ENCODE data around the gene GMCL2.
"Not testable (repeated sequence)": the region's sequence is repeated elsewhere in the genome, so short reads cannot be mapped to it uniquely, and the experiment has no call there.

GMCL2 gene

DNA sequence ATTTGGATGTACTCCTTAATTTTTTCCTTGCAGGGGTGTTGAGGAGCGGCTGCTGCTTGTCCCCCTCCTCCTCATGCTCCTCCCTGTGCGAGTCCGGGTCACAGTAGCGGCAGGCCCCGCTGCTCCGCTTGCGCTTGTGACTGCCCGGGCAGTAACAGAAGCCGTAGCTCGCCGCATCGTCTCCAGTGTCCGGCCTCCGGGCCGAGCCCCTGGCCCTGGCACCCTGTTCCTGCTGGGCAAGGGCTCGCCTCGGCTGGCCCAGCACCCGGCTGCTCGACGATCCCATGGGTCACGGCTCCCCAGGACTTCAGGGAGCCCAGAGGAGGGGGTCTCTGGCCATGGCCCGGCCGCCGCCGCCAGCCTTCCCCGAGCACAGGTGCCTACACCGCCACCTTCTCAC lies at the start of gene GMCL2:
Gene GMCL2, minus strand, starts transcription at position 358 of the 400 bp plus-strand sequence. Its CDS starts 72 bp downstream, at position 286.
- DNase-seq = no peak

GRCh38 chr5:178236679-178237078 lies 49.5 kb upstream of the GMCL2 start:
- DNase-seq = no peak

DNA sequence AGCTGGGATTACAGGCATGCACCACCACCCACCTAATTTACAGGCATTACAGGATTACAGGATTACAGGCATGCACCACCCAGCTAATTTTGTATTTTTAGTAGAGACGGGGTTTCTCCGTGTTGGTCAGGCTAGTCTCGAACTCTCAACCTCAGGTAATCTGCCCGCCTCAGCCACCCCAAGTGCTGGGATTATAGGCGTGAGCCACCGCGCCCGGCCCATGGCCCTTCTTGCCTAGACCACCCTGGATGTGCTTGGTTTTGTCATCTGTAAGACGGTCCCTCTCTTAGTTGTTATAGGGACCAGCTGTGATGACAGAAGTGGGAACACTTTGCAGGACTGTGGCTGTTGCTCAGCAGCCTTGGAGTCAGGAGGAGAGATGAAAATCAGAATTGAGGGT lies 49.0 kb upstream of the GMCL2 start:
- DNase-seq = no peak

DNA sequence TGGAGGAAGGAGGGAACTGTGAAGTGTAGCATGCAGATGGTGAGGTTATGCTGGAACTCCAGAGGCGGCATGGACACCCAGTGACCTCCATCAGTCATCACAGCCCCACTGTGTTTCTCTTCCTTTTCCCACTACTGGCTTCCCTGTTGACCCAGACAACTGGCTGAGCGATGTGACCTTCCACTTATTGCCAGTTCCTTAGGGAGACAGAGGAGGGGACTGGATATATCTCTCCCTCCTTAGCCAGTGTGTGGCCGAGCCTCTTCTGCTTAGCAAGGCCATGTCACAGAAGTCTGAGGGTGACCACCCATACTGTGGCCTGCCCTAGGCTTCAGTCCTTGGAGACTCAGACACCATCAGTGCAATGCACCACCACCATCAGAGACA lies 48.4 kb upstream of the GMCL2 start:
- DNase-seq = no peak

- peak; percentile 44 for DNase-seq
These were observed 47.8 kb upstream of the GMCL2 start for GRCh38 chr5:178234750-178235587.

GRCh38 chr5:178234121-178234749 lies 47.1 kb upstream of the GMCL2 start:
- no peak for DNase-seq

GRCh38 chr5:178232920-178233429 lies 45.8 kb upstream of the GMCL2 start:
- no peak for DNase-seq

GRCh38 chr5:178232124-178232919 lies 45.2 kb upstream of the GMCL2 start, which contains the start of gene PHYKPL:
PHYKPL (minus strand) TSS chr5:178232802; CDS start chr5:178232550, 252 bp downstream.
- peak; percentile 60 for DNase-seq

DNA sequence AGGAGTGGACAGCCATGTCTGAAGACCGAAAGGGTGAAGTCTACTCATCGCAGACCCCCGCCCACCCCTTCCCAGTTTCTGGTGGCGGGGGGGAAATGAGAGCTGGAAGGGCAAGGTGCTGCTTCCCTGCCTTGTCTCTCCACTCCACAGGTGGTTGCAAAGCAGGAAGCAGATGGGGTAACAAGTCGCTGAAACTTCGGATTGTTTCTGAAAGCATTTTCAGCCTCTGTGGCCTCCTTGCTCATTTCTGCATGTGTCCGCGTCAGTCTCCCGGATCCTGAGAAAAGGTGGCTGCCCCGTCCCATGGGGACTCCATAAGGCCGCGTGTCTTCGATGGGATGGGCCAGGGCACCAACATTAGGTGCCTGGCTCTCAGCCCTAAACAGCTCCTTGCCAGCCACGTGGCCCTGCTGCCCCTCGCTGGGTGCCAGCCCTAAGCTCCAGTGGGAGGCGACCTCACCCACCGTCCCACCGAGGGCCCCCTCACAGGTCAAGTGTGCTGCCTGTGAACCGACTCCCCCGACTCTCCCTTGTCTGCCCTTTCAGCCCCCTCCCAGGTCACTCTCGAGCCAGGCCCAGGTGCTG lies 44.5 kb upstream of the GMCL2 start:
- no peak for DNase-seq

- DNase-seq = no peak
These were observed 43.8 kb upstream of the GMCL2 start for GRCh38 chr5:178230879-178231538.

GRCh38 chr5:178229861-178230260 lies 42.7 kb upstream of the GMCL2 start:
- no peak for DNase-seq

DNA sequence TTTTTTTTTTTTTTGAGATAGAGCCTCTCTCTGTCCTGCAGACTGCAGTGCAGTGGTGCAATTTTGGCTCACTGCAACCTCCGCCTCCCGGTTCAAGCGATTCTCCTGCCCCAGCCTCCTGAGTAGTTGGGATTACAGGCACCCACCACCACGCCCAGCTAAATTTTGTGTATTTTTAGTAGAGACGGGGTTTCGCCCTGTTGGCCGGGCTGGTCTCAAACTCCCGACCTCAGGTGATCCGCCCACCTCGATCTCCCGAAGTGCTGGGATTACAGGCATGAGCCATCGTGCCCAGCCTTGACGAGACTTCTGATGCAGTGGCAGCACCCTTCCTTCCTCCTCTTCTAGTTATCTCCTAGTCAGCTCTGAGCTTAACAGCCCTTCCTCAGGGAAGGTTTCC lies 41.9 kb upstream of the GMCL2 start:
- DNase-seq = not testable (repeated sequence)

DNA sequence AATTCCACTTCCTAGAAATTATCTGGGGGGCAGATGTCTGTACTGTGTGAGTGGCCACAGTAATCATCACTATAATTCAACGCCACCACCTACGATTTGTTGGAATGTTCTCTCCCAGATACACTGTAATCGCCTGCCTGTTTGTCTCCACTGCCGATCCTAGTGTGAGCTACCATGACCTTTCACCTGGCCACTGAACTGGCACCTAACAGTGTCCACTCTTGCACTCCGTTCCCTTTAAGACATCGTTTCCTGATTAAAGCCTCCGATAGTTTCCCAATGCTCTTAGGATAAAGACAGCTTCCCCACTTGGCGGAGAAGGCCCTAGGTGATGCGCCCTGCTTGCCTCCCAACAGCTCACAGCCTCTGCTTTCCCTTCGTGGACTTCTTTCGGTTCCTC lies 41.4 kb upstream of the GMCL2 start:
- no peak for DNase-seq

- no peak for DNase-seq
These were observed 40.8 kb upstream of the GMCL2 start for GRCh38 chr5:178227929-178228328.

DNA sequence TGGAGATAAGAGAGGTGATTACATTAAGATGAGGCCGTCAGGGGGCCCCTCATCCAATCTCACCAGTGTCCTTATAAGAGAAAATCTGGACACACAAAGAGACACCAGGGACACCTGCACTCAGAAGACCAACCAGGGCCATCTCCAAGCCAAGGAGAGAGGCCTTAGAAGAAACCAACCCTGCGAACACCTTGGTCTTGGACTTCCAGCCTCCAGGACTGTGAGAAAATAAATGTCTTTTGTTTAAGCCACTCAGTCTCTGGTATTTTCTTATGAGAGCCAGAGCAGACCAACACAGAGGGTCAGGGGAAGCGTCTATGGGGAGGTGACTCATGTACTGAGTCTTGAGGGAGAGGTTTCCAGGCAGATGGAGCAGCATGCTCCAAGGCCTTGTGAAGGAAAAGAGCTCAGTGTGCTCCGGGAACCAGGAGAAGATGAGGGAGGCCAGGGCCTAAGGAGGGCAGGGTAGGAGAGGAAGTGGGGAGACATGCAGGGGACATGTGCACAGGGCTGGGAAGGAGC lies 40.0 kb upstream of the GMCL2 start:
- DNase-seq = no peak

DNA sequence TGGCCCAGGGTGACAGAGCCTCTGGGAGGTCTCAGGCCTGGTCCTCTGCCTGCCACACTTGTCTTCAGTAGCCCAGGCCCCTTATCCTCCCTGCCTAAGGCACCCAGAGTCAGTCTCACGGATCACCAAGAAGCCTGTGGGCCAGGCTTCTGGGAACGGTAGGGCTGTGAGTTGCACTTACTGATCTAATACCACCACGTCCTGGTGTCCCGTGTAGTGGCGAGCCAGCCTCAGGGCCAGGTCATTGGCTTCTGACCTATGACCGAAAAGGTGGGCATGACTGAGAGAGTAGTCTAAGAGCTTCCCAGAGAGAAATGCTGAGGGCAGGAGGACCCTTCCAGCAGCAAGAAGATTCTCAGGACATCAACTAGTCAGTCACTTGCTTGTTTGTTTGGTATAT lies 38.0 kb upstream of the GMCL2 start:
- DNase-seq = no peak

DNA sequence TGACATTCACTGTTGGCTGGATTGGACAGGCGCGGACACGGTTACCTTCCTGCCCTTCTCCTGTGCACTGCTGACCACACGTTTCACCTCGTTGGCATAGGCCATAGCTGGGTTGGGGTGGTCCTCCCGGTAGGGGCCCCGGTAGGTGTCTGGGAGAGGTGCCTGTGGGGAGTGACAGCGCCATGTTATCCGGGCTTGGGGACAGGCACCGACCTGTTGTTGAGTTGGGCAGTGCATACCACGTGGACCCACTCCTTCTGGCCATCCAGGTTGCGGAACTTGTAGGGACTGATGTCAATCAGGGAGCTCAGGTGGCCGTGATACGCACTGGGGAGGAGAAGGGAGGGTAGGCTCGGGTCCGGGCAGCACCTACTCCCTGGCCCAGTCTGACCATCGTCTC lies 37.2 kb upstream of the GMCL2 start:
- no peak for DNase-seq

DNA sequence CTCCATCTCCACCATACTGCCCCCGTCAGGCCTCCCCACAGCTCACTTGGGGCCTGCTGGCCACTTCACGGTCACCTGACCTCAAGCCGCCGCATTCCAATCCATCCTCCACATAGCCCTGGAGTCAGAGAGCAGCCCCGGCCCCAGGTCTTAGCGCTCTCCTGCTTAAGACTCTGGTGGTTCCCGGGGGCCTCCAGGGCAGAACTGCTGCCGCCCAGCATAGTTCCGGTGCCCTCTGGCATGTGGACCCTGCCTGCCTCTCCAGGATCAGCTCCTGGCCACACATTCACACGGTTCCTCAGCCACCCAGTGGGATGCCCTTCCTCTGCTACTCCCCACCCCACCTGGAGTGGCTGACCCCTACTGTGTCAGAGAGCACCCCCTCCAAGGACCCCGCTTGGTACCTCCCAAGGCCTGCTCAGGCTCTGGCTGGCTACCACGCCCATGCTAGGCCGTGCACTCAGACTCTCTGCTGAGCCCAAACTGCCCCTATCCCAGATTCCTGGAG lies 36.7 kb upstream of the GMCL2 start:
- no peak for DNase-seq

GRCh38 chr5:178223196-178223773 lies 36.1 kb upstream of the GMCL2 start:
- no peak for DNase-seq

- DNase-seq = no peak
These were observed 35.1 kb upstream of the GMCL2 start for GRCh38 chr5:178222292-178222691.

GRCh38 chr5:178221853-178222252 lies 34.7 kb upstream of the GMCL2 start:
- DNase-seq = no peak

- no peak for DNase-seq
These were observed 34.1 kb upstream of the GMCL2 start for GRCh38 chr5:178221282-178221681.
